H9 (cell line): ENCODE results near the gene SPRED3. TPM values are rescaled to one million over a fixed set of nuclear protein-coding genes. Genes with fewer than 3 reads are reported as not detected.

ENCODE experiments used
- DNase-seq: peaks from one replicate; pipeline ENCODE4 v3.0.0-alpha.2; 2017
- H2AFZ ChIP-seq: one replicate; pipeline ENCODE4 v1.6.1; 2013; ENCODE audit warnings: mild to moderate bottlenecking, low read length, control low read depth, moderate library complexity
- H2AK5ac ChIP-seq: 2 replicates; pipeline ENCODE4 v1.6.1; 2013; ENCODE audit warnings: low read length, control low read depth, mixed read lengths; ENCODE audit not compliant: insufficient read length
- H2BK120ac ChIP-seq: one replicate; pipeline ENCODE4 v1.6.1; 2013; ENCODE audit warnings: low read depth, mild to moderate bottlenecking, low read length, control low read depth, inconsistent platforms; ENCODE audit not compliant: poor library complexity, severe bottlenecking
- H2BK12ac ChIP-seq: 2 replicates; pipeline ENCODE4 v1.6.1; 2013; ENCODE audit warnings: low read length, control low read depth, mixed read lengths, low read depth; ENCODE audit not compliant: insufficient read length
- H2BK15ac ChIP-seq: 2 replicates; pipeline ENCODE4 v1.6.1; 2013; ENCODE audit warnings: low read depth, low read length, control low read depth
- H2BK20ac ChIP-seq: one replicate; pipeline ENCODE4 v1.6.1; 2013; ENCODE audit warnings: low read depth, mild to moderate bottlenecking, low read length, control low read depth, inconsistent platforms; ENCODE audit not compliant: poor library complexity, severe bottlenecking
- H2BK5ac ChIP-seq: 2 replicates; pipeline ENCODE4 v1.6.1; 2013; ENCODE audit warnings: low read length, control low read depth, mixed read lengths; ENCODE audit not compliant: insufficient read length
- H3K14ac ChIP-seq: 2 replicates; pipeline ENCODE4 v1.6.1; 2013; ENCODE audit warnings: low read length, control low read depth; ENCODE audit not compliant: insufficient read depth
- H3K18ac ChIP-seq: 2 replicates; pipeline ENCODE4 v1.6.1; 2013; ENCODE audit warnings: low read depth, mild to moderate bottlenecking, mixed read lengths, low read length, control low read depth; ENCODE audit not compliant: insufficient read length
- H3K23ac ChIP-seq: 2 replicates; pipeline ENCODE4 v1.6.1; 2013; ENCODE audit warnings: low read length, control low read depth, mixed read lengths, low read depth; ENCODE audit not compliant: insufficient read length
- H3K23me2 ChIP-seq: 2 replicates; pipeline ENCODE4 v1.6.1; 2013; ENCODE audit warnings: low read depth, mild to moderate bottlenecking, mixed read lengths, low read length, control low read depth; ENCODE audit not compliant: insufficient read length, poor library complexity, severe bottlenecking
- H3K27ac ChIP-seq: 2 replicates; pipeline ENCODE4 v1.5.1; 2013; ENCODE audit warnings: low read length, control low read depth, mixed read lengths, low read depth; ENCODE audit not compliant: insufficient read length
- H3K27me3 ChIP-seq: 2 replicates; pipeline ENCODE4 v1.6.1; 2013; ENCODE audit warnings: low read length, control low read depth, inconsistent platforms; ENCODE audit not compliant: insufficient read depth
- H3K4ac ChIP-seq: 2 replicates; pipeline ENCODE4 v1.6.1; 2013; ENCODE audit warnings: low read depth, mild to moderate bottlenecking, control low read depth, inconsistent platforms, low read length, moderate library complexity
- H3K4me1 ChIP-seq: 2 replicates; pipeline ENCODE4 v1.6.1; 2013; ENCODE audit warnings: low read length, control low read depth, inconsistent platforms; ENCODE audit not compliant: insufficient read depth
- H3K4me2 ChIP-seq: 2 replicates; pipeline ENCODE4 v1.6.1; 2013; ENCODE audit warnings: low read length, control low read depth, mixed read lengths; ENCODE audit not compliant: insufficient read length, insufficient read depth
- H3K56ac ChIP-seq: 2 replicates; pipeline ENCODE4 v1.6.1; 2013; ENCODE audit warnings: low read depth, mild to moderate bottlenecking, mixed read lengths, low read length, control low read depth; ENCODE audit not compliant: insufficient read length
- H3K79me1 ChIP-seq: 2 replicates; pipeline ENCODE4 v1.6.1; 2013; ENCODE audit warnings: low read depth, mild to moderate bottlenecking, moderate library complexity, low read length, control low read depth, inconsistent platforms; ENCODE audit not compliant: insufficient read depth, poor library complexity, severe bottlenecking
- H3K79me2 ChIP-seq: 2 replicates; pipeline ENCODE4 v1.6.1; 2013; ENCODE audit warnings: low read length, control low read depth, inconsistent platforms; ENCODE audit not compliant: insufficient read depth
- H3K9ac ChIP-seq: 2 replicates; pipeline ENCODE4 v1.6.1; 2013; ENCODE audit warnings: low read length, control low read depth, mixed read lengths; ENCODE audit not compliant: insufficient read length; ENCODE audit errors: extremely low read depth
- H3K9me3 ChIP-seq: one replicate; pipeline ENCODE4 v1.6.1; 2013; ENCODE audit warnings: low read depth, low read length, inconsistent platforms; ENCODE audit not compliant: control insufficient read depth
- H3T11ph ChIP-seq: one replicate; pipeline ENCODE4 v1.6.1; 2013; ENCODE audit warnings: mild to moderate bottlenecking, low read length, control low read depth, inconsistent platforms
- H4K20me1 ChIP-seq: one replicate; pipeline ENCODE4 v1.6.1; 2013; ENCODE audit not compliant: control insufficient read depth, insufficient read length, insufficient read depth
- H4K5ac ChIP-seq: 2 replicates; pipeline ENCODE4 v1.6.1; 2013; ENCODE audit warnings: low read depth, mild to moderate bottlenecking, mixed read lengths, low read length, control low read depth; ENCODE audit not compliant: insufficient read length
- H4K8ac ChIP-seq: replicated peaks from 2 replicates; pipeline ENCODE4 v1.6.1; 2013; ENCODE audit warnings: low read length, control low read depth, mixed read lengths, low read depth; ENCODE audit not compliant: insufficient read length
- H4K91ac ChIP-seq: 2 replicates; pipeline ENCODE4 v1.6.1; 2013; ENCODE audit warnings: low read depth, mild to moderate bottlenecking, moderate library complexity, mixed read lengths, low read length, control low read depth; ENCODE audit not compliant: insufficient read length
- H3K27ac Mint-ChIP-seq, 3 experiments: 2 replicates in 2 of 3; 3 replicates in 1 of 3; pipeline ENCODE4 v1.8.0; 2020 to 2021; ENCODE audit warnings: mixed read lengths in 3 of 3, mild to moderate bottlenecking in 1 of 3, moderate library complexity in 1 of 3
- H3K27me3 Mint-ChIP-seq: 2 replicates; pipeline ENCODE4 v1.8.0; 2021; ENCODE audit warnings: low read depth, mild to moderate bottlenecking, moderate library complexity, mixed read lengths
- H3K36me3 Mint-ChIP-seq, 3 experiments: 2 replicates in 2 of 3; 3 replicates in 1 of 3; pipeline ENCODE4 v1.8.0; 2020 to 2021; ENCODE audit warnings: low read depth in 3 of 3, mixed read lengths in 3 of 3; ENCODE audit not compliant: insufficient read depth in 1 of 3
- H3K4me1 Mint-ChIP-seq, 2 experiments: 2 replicates each; pipeline ENCODE4 v1.8.0; 2020; ENCODE audit warnings: mixed read lengths in 2 of 2
- H3K4me3 Mint-ChIP-seq, 2 experiments: 2 replicates in 1 of 2; 3 replicates in 1 of 2; pipeline ENCODE4 v1.8.0; 2020 to 2021; ENCODE audit warnings: mild to moderate bottlenecking in 2 of 2, mixed read lengths in 2 of 2, moderate library complexity in 1 of 2
- H3K9me3 Mint-ChIP-seq, 2 experiments: 2 replicates in 1 of 2; 3 replicates in 1 of 2; pipeline ENCODE4 v1.8.0; 2020; ENCODE audit warnings: mild to moderate bottlenecking in 2 of 2, mixed read lengths in 2 of 2, moderate library complexity in 1 of 2
- WGBS: extraction: QIAGEN DNeasy Blood & Tissue Kit; methylation state at CpG from one replicate; pipeline ENCODE4 v1.1.7; 2013; ENCODE audit warnings: missing lambda C conversion rate, low lambda C conversion rate, mixed read lengths; ENCODE audit not compliant: insufficient read length; ENCODE audit errors: extremely low coverage; 5-methylcytosine and 5-hydroxymethylcytosine counted together
- total RNA-seq: library from RNA; stranded (reverse); gene quantifications from 2 replicates; pipeline ENCODE4 v1.2.1, GENCODE V29; 2021
- TF ChIP-seq, protein P1 (sequence below): fragments of 200-600 bp; sonication (generic); conservative IDR thresholded peaks from 3 replicates; pipeline ENCODE4 v1.8.0; 2021; ENCODE audit warnings: antibody characterized with exemption, mild to moderate bottlenecking

Gene SPRED3
- total RNA-seq, 1 experiment from 2014 or later, result 16.4 TPM

DNA sequence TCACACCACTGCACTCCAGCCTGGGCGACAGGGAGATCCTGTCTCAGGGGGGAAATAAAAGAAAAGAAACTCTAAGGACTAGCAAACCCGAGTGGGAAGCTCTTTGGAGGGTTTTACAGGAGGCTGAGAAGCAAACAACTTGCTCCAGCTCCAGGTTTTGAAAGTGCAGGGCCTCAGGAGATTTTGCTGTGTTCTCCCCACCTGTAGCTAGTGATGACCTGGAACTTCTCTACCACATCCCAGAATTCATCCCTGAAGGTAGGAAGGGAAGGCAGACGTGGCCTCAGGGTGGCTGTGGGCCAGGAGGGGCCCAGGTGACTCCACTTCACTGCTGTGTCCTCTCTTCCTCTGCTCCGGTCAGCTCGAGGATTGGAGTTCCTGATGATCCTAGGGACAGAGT lies 30.4 kb upstream of the SPRED3 start:
- peaks cover 10 to 21% of the 10 kb centered on the region in 2 experiments for H3K4me1 Mint-ChIP-seq
- H3K36me3 Mint-ChIP-seq, result no peaks in the 10 kb centered on the region; a peak in 1 of 7 replicates
- no CpG with 5 or more reads among the region's 5 CpGs for WGBS

More for the DNA sequence above, 30.4 kb upstream of the SPRED3 start:
- DNase-seq, result no peak
- H2BK120ac ChIP-seq, result no peak overlapping the region
- H2BK15ac ChIP-seq, result no peak overlapping the region
- no peak overlapping the region for H2BK20ac ChIP-seq
- no peak overlapping the region for H2AK5ac ChIP-seq
- TF ChIP-seq, protein P1, sequence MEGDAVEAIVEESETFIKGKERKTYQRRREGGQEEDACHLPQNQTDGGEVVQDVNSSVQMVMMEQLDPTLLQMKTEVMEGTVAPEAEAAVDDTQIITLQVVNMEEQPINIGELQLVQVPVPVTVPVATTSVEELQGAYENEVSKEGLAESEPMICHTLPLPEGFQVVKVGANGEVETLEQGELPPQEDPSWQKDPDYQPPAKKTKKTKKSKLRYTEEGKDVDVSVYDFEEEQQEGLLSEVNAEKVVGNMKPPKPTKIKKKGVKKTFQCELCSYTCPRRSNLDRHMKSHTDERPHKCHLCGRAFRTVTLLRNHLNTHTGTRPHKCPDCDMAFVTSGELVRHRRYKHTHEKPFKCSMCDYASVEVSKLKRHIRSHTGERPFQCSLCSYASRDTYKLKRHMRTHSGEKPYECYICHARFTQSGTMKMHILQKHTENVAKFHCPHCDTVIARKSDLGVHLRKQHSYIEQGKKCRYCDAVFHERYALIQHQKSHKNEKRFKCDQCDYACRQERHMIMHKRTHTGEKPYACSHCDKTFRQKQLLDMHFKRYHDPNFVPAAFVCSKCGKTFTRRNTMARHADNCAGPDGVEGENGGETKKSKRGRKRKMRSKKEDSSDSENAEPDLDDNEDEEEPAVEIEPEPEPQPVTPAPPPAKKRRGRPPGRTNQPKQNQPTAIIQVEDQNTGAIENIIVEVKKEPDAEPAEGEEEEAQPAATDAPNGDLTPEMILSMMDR, result no peak
- H3K27ac Mint-ChIP-seq, result peak overlapping the region in 1 of 3 experiments; percentile 35; a peak in 1 of 7 replicates
- H3K9ac ChIP-seq, result no peak overlapping the region
- H3T11ph ChIP-seq, result no peak overlapping the region
- H3K27me3 Mint-ChIP-seq, result peaks cover 69% of the 10 kb centered on the region
- no peak overlapping the region for H3K18ac ChIP-seq
- H4K20me1 ChIP-seq, result no peaks in the 10 kb centered on the region
- H4K8ac ChIP-seq, result no peak overlapping the region
- H4K5ac ChIP-seq, result no peak overlapping the region
- H3K4ac ChIP-seq, result no peak overlapping the region
- no peak overlapping the region for H3K27ac ChIP-seq
- H2BK5ac ChIP-seq, result no peak overlapping the region
- no peak overlapping the region for H3K4me2 ChIP-seq
- peaks cover 6% of the 10 kb centered on the region for H3K23me2 ChIP-seq
- no peak overlapping the region for H3K4me3 Mint-ChIP-seq
- H3K79me2 ChIP-seq, result no peaks in the 10 kb centered on the region
- no peak overlapping the region for H2BK12ac ChIP-seq
- no peaks in the 10 kb centered on the region for H3K79me1 ChIP-seq
- no peak overlapping the region for H2AFZ ChIP-seq
- H4K91ac ChIP-seq, result no peak overlapping the region
- H3K56ac ChIP-seq, result no peak overlapping the region
- H3K23ac ChIP-seq, result no peak overlapping the region
- H3K27me3 ChIP-seq, result peaks cover 14% of the 10 kb centered on the region; the same call in 1 of the 2 replicates
- H3K9me3 ChIP-seq, result no peaks in the 10 kb centered on the region
- no peak overlapping the region; the same call in 1 of the 2 replicates for H3K14ac ChIP-seq
- no peaks in the 10 kb centered on the region for H3K9me3 Mint-ChIP-seq
- no peaks in the 10 kb centered on the region for H3K4me1 ChIP-seq
